Muscle layer of colon (tissue), 2 donors: ENCODE results near the gene CT45A2.
"Not testable (repeated sequence)": the region's sequence is repeated elsewhere in the genome, so short reads cannot be mapped to it uniquely, and the experiment has no call there.

ENCODE experiments used
- H3K27ac ChIP-seq: one replicate; pipeline ENCODE4 v1.7.0; 2013; ENCODE audit warnings: low read depth, mild to moderate bottlenecking, low read length, moderate library complexity
- H3K27me3 ChIP-seq, 2 donors: one replicate each; pipeline ENCODE4 v1.7.0; 2013; ENCODE audit warnings: low read length in 2 of 2, mild to moderate bottlenecking in 2 of 2; ENCODE audit not compliant: insufficient read depth in 2 of 2, control insufficient read depth in 1 of 2
- H3K36me3 ChIP-seq: one replicate; pipeline ENCODE4 v1.7.0; 2013; ENCODE audit warnings: mild to moderate bottlenecking, low read length; ENCODE audit not compliant: insufficient read depth
- H3K4me1 ChIP-seq: one replicate; pipeline ENCODE4 v1.7.0; 2013; ENCODE audit warnings: mild to moderate bottlenecking, low read length; ENCODE audit not compliant: insufficient read depth
- H3K4me3 ChIP-seq, 2 donors: one replicate each; pipeline ENCODE4 v1.7.0; 2013; ENCODE audit warnings: low read length in 2 of 2, low read depth in 1 of 2, mild to moderate bottlenecking in 1 of 2, moderate library complexity in 1 of 2
- H3K9ac ChIP-seq: one replicate; pipeline ENCODE4 v1.7.0; 2013; ENCODE audit warnings: low read length
- H3K9me3 ChIP-seq: one replicate; pipeline ENCODE4 v1.7.0; 2013; ENCODE audit warnings: mild to moderate bottlenecking, low read length
- donor health status: abdominal sarcoma.
- donor health status: Adenocarcinoma of cecum.

The CT45A2 gene

GRCh38 chrX:135819912-135820311 lies at the start of gene CT45A2:
TSS of gene CT45A2 (minus strand) at chrX:135820012. CDS start at chrX:135816265, 3,747 bp downstream.
- H3K4me1 ChIP-seq, H3K9ac ChIP-seq, H3K9me3 ChIP-seq, H3K4me3 ChIP-seq, H3K27ac ChIP-seq, H3K36me3 ChIP-seq, H3K27me3 ChIP-seq: not testable (repeated sequence)

- H3K4me3 ChIP-seq, H3K9me3 ChIP-seq, H3K9ac ChIP-seq, H3K4me1 ChIP-seq, H3K27ac ChIP-seq, H3K36me3 ChIP-seq, H3K27me3 ChIP-seq: not testable (repeated sequence)
These were observed 34.6 kb upstream of the CT45A2 start, which contains the start of gene CT45A8 for GRCh38 chrX:135854438-135854837. TSS of gene CT45A8 (minus strand) at chrX:135854538. CDS start at chrX:135850783, 3,755 bp downstream.

GRCh38 chrX:135837180-135837579 lies 17.4 kb upstream of the CT45A2 start, which contains the start of gene CT45A7:
TSS of gene CT45A7 (minus strand) at chrX:135837280. CDS start at chrX:135833533, 3,747 bp downstream.
- not testable (repeated sequence) for H3K9ac ChIP-seq, H3K27ac ChIP-seq, H3K4me3 ChIP-seq, H3K27me3 ChIP-seq, H3K4me1 ChIP-seq, H3K9me3 ChIP-seq, H3K36me3 ChIP-seq

- not testable (repeated sequence) for H3K9ac ChIP-seq, H3K36me3 ChIP-seq, H3K4me1 ChIP-seq, H3K4me3 ChIP-seq, H3K9me3 ChIP-seq, H3K27me3 ChIP-seq, H3K27ac ChIP-seq
These were observed 17.1 kb downstream of the CT45A2 start, which contains the start of gene CT45A6 for GRCh38 chrX:135802687-135803086. TSS of gene CT45A6 (minus strand) at chrX:135802787. CDS start at chrX:135798993, 3,794 bp downstream.

- not testable (repeated sequence) for H3K27me3 ChIP-seq, H3K9me3 ChIP-seq, H3K4me1 ChIP-seq, H3K36me3 ChIP-seq, H3K27ac ChIP-seq, H3K4me3 ChIP-seq, H3K9ac ChIP-seq
These were observed 34.4 kb downstream of the CT45A2 start, which contains the start of gene CT45A5 for GRCh38 chrX:135785403-135785802. TSS of gene CT45A5 (minus strand) at chrX:135785503. CDS start at chrX:135781729, 3,774 bp downstream.

- not testable (repeated sequence) for H3K9me3 ChIP-seq, H3K27me3 ChIP-seq, H3K4me3 ChIP-seq, H3K36me3 ChIP-seq, H3K4me1 ChIP-seq, H3K9ac ChIP-seq, H3K27ac ChIP-seq
These were observed 51.7 kb downstream of the CT45A2 start, which contains the start of gene CT45A3 for GRCh38 chrX:135768091-135768490. TSS of gene CT45A3 (minus strand) at chrX:135768191. CDS start at chrX:135764444, 3,747 bp downstream.
